Measurements from ENCODE around the gene PLCXD3.

- TF ChIP-seq, protein P1, sequence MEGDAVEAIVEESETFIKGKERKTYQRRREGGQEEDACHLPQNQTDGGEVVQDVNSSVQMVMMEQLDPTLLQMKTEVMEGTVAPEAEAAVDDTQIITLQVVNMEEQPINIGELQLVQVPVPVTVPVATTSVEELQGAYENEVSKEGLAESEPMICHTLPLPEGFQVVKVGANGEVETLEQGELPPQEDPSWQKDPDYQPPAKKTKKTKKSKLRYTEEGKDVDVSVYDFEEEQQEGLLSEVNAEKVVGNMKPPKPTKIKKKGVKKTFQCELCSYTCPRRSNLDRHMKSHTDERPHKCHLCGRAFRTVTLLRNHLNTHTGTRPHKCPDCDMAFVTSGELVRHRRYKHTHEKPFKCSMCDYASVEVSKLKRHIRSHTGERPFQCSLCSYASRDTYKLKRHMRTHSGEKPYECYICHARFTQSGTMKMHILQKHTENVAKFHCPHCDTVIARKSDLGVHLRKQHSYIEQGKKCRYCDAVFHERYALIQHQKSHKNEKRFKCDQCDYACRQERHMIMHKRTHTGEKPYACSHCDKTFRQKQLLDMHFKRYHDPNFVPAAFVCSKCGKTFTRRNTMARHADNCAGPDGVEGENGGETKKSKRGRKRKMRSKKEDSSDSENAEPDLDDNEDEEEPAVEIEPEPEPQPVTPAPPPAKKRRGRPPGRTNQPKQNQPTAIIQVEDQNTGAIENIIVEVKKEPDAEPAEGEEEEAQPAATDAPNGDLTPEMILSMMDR (IDR thresholded peaks at IDR 0.05 in 8 of 11, conservative IDR thresholded peaks at IDR 0.05 in 3 of 11) = no peak
- TF ChIP-seq POLR2A (IDR thresholded peaks at IDR 0.05) = no peak
Observed at GRCh38 chr5:41403846-41404245, 106.6 kb downstream of the PLCXD3 start.

All from spleen (tissue), 7 donors.